Measurements from ENCODE around the gene HIVEP2.

GRCh38 chr6:142950291-142950690, 5.3 kb upstream of the HIVEP2 start:
- TF ChIP-seq POLR2A (IDR thresholded peaks at IDR 0.05; ENCODE audit: low read length) (no peak), GATA1 (IDR thresholded peaks at IDR 0.05; ENCODE audit: low read depth, low read length) (no peak)

Measured in erythroblast (primary cell).